ENCODE measurements around the gene GALNT10.

DNA sequence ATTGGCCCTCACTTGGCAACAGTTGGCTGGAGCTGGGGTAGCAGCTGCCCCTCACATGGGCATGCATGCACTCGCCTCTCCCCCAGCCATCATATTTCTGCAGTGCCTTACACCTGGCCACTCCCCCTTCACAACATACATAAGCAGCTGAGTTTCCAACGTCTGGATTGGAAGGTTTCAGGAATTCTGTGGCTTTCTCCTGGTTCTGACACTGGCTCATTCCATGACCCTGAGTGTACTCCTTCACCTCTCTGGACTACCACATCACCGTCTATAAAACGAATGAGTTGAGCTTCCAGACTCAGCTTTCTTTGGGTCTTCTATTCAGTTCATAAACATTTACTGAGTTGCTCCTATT lies 84.3 kb downstream of the GALNT10 start:
- TF ChIP-seq, protein P1, sequence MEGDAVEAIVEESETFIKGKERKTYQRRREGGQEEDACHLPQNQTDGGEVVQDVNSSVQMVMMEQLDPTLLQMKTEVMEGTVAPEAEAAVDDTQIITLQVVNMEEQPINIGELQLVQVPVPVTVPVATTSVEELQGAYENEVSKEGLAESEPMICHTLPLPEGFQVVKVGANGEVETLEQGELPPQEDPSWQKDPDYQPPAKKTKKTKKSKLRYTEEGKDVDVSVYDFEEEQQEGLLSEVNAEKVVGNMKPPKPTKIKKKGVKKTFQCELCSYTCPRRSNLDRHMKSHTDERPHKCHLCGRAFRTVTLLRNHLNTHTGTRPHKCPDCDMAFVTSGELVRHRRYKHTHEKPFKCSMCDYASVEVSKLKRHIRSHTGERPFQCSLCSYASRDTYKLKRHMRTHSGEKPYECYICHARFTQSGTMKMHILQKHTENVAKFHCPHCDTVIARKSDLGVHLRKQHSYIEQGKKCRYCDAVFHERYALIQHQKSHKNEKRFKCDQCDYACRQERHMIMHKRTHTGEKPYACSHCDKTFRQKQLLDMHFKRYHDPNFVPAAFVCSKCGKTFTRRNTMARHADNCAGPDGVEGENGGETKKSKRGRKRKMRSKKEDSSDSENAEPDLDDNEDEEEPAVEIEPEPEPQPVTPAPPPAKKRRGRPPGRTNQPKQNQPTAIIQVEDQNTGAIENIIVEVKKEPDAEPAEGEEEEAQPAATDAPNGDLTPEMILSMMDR (conservative IDR thresholded peaks at IDR 0.05; ENCODE audit: low read depth in 2 of 2): no peak
- TF ChIP-seq EZH2phosphoT487 (IDR thresholded peaks at IDR 0.05; ENCODE audit: unreplicated experiment) (no peak), ZNF331 (CRISPR knock-in tag; IDR thresholded peaks at IDR 0.05; ENCODE audit: low read depth) (no peak), CREB1 (CRISPR knock-in tag; IDR thresholded peaks at IDR 0.05; ENCODE audit: low read depth) (no peak)

Measured in GM23338 (cell line).